Caco-2 (cell line): ENCODE measurements around the gene KCNQ1OT1. TPM values are rescaled to one million over a fixed set of nuclear protein-coding genes. Genes with fewer than 3 reads are reported as not detected.

Experiments
- BruUV-seq: library from RNA; stranded (reverse); fragments of 400-500 nt; replicated peaks from 2 replicates; lab custom pipeline; 2021; lab: Mats Ljungman, UMichigan
- CTCF ChIA-PET: fragments of 300-600 bp; sonication (Branson Sonifier 250); formaldehyde crosslinking; loops from one replicate; lab custom pipeline; 2022; ENCODE audit warnings: antibody characterized with exemption; lab: Charles Lee
- POLR2A ChIA-PET: fragments of 300-600 bp; sonication (Branson Sonifier 250); formaldehyde crosslinking; loops from one replicate; lab custom pipeline; 2022; ENCODE audit warnings: antibody characterized with exemption; lab: Charles Lee
- DNase-seq, 2 experiments: peaks; one replicate each; pipeline versions ENCODE4 v3.0.0 to v3.0.0-alpha.2; 2020 to 2022
- H3K27me3 ChIP-seq: replicated peaks from 2 replicates; pipeline ENCODE4 v1.6.0; 2011; ENCODE audit warnings: low read length; ENCODE audit not compliant: control insufficient read depth, insufficient read depth
- H3K36me3 ChIP-seq: 2 replicates; pipeline ENCODE4 v1.5.1; 2011; ENCODE audit warnings: low read length; ENCODE audit not compliant: control insufficient read depth, insufficient read depth
- H3K4me1 ChIP-seq: fragments of 250-450 bp; sonication (Bioruptor Pico); 2 replicates; pipeline ENCODE4 v1.5.1; 2020; ENCODE audit warnings: mild to moderate bottlenecking
- H3K4me3 ChIP-seq: 2 replicates; pipeline ENCODE4 v1.5.1; 2011; ENCODE audit warnings: low read depth, mild to moderate bottlenecking, control low read depth, low read length
- H3K9me3 ChIP-seq: fragments of 250-450 bp; sonication (Bioruptor Pico); 2 replicates; pipeline ENCODE4 v1.5.1; 2020; ENCODE audit warnings: mild to moderate bottlenecking, moderate library complexity
- H3K27ac Mint-ChIP-seq: one replicate; pipeline ENCODE4 v1.8.0; 2022; ENCODE audit warnings: mixed read lengths; ENCODE audit not compliant: unreplicated experiment
- H3K27me3 Mint-ChIP-seq: one replicate; pipeline ENCODE4 v1.8.0; 2022; ENCODE audit warnings: mixed read lengths; ENCODE audit not compliant: insufficient read depth, unreplicated experiment
- H3K36me3 Mint-ChIP-seq: one replicate; pipeline ENCODE4 v1.8.0; 2022; ENCODE audit warnings: mild to moderate bottlenecking, mixed read lengths; ENCODE audit not compliant: insufficient read depth, unreplicated experiment
- H3K4me1 Mint-ChIP-seq: one replicate; pipeline ENCODE4 v1.8.0; 2022; ENCODE audit warnings: low read depth, mixed read lengths; ENCODE audit not compliant: unreplicated experiment
- H3K4me3 Mint-ChIP-seq: one replicate; pipeline ENCODE4 v1.8.0; 2022; ENCODE audit warnings: mild to moderate bottlenecking, moderate library complexity, mixed read lengths; ENCODE audit not compliant: unreplicated experiment
- H3K9me3 Mint-ChIP-seq: one replicate; pipeline ENCODE4 v1.8.0; 2022; ENCODE audit warnings: mixed read lengths; ENCODE audit not compliant: unreplicated experiment
- CTCF ChIP-seq, 2 experiments: fragments of 200-600 bp in 1 of 2; IDR thresholded peaks; 1 replicate in 1 of 2; 2 replicates in 1 of 2; pipeline versions ENCODE4 v1.5.1 to v1.8.0; 2011 to 2022; ENCODE audit warnings: antibody characterized with exemption in 1 of 2, control low read depth in 1 of 2, inconsistent platforms in 1 of 2, low read depth in 1 of 2, low read length in 1 of 2, mild to moderate bottlenecking in 1 of 2, moderate library complexity in 1 of 2; ENCODE audit not compliant: insufficient read depth in 1 of 2, severe bottlenecking in 1 of 2, unreplicated experiment in 1 of 2
- intact Hi-C: fragments of 100-400 bp; cut with micrococcal nuclease; formaldehyde crosslinking; loops from one replicate; pipeline ENCODE4 v1.10.0; 2022; ENCODE audit not compliant: unreplicated experiment
- total RNA-seq: library from RNA; stranded (reverse); gene quantifications from 2 replicates; pipeline ENCODE4 v1.2.3, GENCODE V29; 2022

Gene KCNQ1OT1
- total RNA-seq, 1 experiment from 2014 or later = 7.5 TPM

- DNase-seq = no peak
- H3K36me3 Mint-ChIP-seq = peaks cover 70% of the 10 kb centered on the region
- H3K36me3 ChIP-seq = no peaks in the 10 kb centered on the region
- H3K4me1 Mint-ChIP-seq = no peaks in the 10 kb centered on the region
- H3K9me3 ChIP-seq = peaks cover 93% of the 10 kb centered on the region
- H3K4me3 Mint-ChIP-seq = no peak overlapping the region
- no peaks in the 10 kb centered on the region for H3K4me1 ChIP-seq
- H3K27me3 ChIP-seq = no peaks in the 10 kb centered on the region
- POLR2A ChIA-PET = no interaction called here
- peaks cover 71% of the 10 kb centered on the region for H3K9me3 Mint-ChIP-seq
- no peak overlapping the region for H3K4me3 ChIP-seq
- CTCF ChIA-PET = no interaction called here
- no peak overlapping the region for H3K27ac Mint-ChIP-seq
- intact Hi-C loops = no loop called here
- no peak for TF ChIP-seq CTCF (IDR thresholded peaks at IDR 0.05; ENCODE audit: insufficient read depth in 1 of 2, low read depth in 1 of 2, low read length in 1 of 2, severe bottlenecking in 1 of 2, unreplicated experiment in 1 of 2)
- H3K27me3 Mint-ChIP-seq = no peaks in the 10 kb centered on the region
- TSS peak; percentile 2 for BruUV-seq
Observed at GRCh38 chr11:2649848-2650247, 49.9 kb downstream of the KCNQ1OT1 start.

- H3K4me3 Mint-ChIP-seq = no peak overlapping the region
- DNase-seq = no peak
- TF ChIP-seq CTCF (IDR thresholded peaks at IDR 0.05; ENCODE audit: insufficient read depth in 1 of 2, low read depth in 1 of 2, low read length in 1 of 2, severe bottlenecking in 1 of 2, unreplicated experiment in 1 of 2) = no peak
- H3K9me3 ChIP-seq = peaks cover 93% of the 10 kb centered on the region
- H3K27me3 Mint-ChIP-seq = no peaks in the 10 kb centered on the region
- intact Hi-C loops = no loop called here
- H3K4me1 Mint-ChIP-seq = no peaks in the 10 kb centered on the region
- no peaks in the 10 kb centered on the region for H3K4me1 ChIP-seq
- H3K27me3 ChIP-seq = no peaks in the 10 kb centered on the region
- no peaks in the 10 kb centered on the region for H3K36me3 ChIP-seq
- no peak overlapping the region for H3K4me3 ChIP-seq
- H3K9me3 Mint-ChIP-seq = peaks cover 74% of the 10 kb centered on the region
- no TSS peak for BruUV-seq
- H3K27ac Mint-ChIP-seq = no peak overlapping the region
- POLR2A ChIA-PET = no interaction called here
- peaks cover 73% of the 10 kb centered on the region for H3K36me3 Mint-ChIP-seq
- CTCF ChIA-PET = no interaction called here
Observed at GRCh38 chr11:2649400-2649799, 50.4 kb downstream of the KCNQ1OT1 start.

GRCh38 chr11:2647953-2648352 is 51.8 kb downstream of the KCNQ1OT1 start:
- no peaks in the 10 kb centered on the region for H3K27me3 ChIP-seq
- no TSS peak for BruUV-seq
- POLR2A ChIA-PET = no interaction called here
- H3K36me3 ChIP-seq = no peaks in the 10 kb centered on the region
- no peaks in the 10 kb centered on the region for H3K4me1 ChIP-seq
- CTCF ChIA-PET = no interaction called here
- Mint-ChIP-seq H3K4me3 (no peak overlapping the region), H3K36me3 (peaks cover 63% of the 10 kb centered on the region), H3K9me3 (peaks cover 79% of the 10 kb centered on the region), H3K27ac (peak overlapping the region; percentile 53), H3K4me1 (no peaks in the 10 kb centered on the region), H3K27me3 (no peaks in the 10 kb centered on the region)
- intact Hi-C loops = no loop called here
- TF ChIP-seq CTCF (IDR thresholded peaks at IDR 0.05; ENCODE audit: insufficient read depth in 1 of 2, low read depth in 1 of 2, low read length in 1 of 2, severe bottlenecking in 1 of 2, unreplicated experiment in 1 of 2) = no peak
- H3K4me3 ChIP-seq = no peak overlapping the region
- H3K9me3 ChIP-seq = peaks cover 92% of the 10 kb centered on the region
- no peak for DNase-seq
